ENCODE data around the gene EPM2AIP1. TPM values are rescaled to one million over a fixed set of nuclear protein-coding genes. Genes with fewer than 3 reads are reported as not detected.

The EPM2AIP1 gene
- total RNA-seq, 4 donors from 2014 or later: 9.9 to 18.4 (median 14.8) TPM

DNA sequence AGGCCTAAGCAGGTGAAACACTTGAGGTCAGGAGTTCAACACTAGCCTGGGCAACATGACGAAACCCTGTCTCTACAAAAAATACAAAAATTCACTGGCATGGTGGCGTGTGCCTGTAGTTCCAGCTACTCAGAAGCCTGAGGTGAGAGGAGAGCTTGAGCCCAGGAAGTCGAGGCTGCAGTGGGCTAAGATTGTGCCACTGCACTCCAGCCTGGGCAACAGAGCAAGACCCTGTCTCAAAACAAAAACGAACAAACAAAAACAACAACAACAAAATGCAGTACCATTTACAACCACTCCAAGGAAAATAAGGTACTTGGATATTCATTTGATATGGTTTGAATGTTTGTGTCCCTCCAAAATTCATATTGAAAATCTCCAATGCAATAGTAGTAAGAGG is 32.4 kb downstream of the EPM2AIP1 start:
- H3K36me3 ChIP-seq: no peaks in the 10 kb centered on the region
- no peak overlapping the region for H3K4me3 ChIP-seq
- 90% methylated on average over 4 of the region's 4 CpGs for WGBS, 2 donors
- peaks cover 0 to 4% (median 0%) of the 10 kb centered on the region in 4 donors for H3K4me1 ChIP-seq
- no peak for DNase-seq (ENCODE audit: low spot score in 2 of 2)
- no peaks in the 10 kb centered on the region for H3K27me3 ChIP-seq
- TF ChIP-seq, protein P1, sequence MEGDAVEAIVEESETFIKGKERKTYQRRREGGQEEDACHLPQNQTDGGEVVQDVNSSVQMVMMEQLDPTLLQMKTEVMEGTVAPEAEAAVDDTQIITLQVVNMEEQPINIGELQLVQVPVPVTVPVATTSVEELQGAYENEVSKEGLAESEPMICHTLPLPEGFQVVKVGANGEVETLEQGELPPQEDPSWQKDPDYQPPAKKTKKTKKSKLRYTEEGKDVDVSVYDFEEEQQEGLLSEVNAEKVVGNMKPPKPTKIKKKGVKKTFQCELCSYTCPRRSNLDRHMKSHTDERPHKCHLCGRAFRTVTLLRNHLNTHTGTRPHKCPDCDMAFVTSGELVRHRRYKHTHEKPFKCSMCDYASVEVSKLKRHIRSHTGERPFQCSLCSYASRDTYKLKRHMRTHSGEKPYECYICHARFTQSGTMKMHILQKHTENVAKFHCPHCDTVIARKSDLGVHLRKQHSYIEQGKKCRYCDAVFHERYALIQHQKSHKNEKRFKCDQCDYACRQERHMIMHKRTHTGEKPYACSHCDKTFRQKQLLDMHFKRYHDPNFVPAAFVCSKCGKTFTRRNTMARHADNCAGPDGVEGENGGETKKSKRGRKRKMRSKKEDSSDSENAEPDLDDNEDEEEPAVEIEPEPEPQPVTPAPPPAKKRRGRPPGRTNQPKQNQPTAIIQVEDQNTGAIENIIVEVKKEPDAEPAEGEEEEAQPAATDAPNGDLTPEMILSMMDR (IDR thresholded peaks at IDR 0.05): no peak
- TF ChIP-seq EP300 (IDR thresholded peaks at IDR 0.05) (no peak), POLR2A (IDR thresholded peaks at IDR 0.05) (no peak)
- no peaks in the 10 kb centered on the region for H3K9me3 ChIP-seq
- no peak overlapping the region for H3K27ac ChIP-seq

DNA sequence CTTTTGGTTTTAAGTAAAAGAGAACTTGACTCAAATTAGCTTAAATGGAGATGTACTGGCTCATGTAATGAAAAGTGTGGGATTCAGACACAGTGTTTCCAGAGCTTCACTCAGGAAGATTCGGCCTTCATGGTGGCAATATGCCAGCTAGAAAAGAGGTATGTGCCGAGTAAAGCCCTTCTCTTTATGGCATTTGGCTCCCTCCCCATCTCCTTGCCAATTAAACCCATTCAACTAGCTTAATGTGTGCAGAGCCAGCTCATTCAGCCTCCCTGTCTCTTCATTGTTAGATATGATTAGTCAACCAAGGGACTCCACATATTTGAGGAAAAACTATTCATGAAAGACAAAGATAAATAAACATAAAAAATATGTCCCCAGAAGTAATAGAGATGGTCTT is 33.1 kb downstream of the EPM2AIP1 start:
- no peak overlapping the region for H3K4me3 ChIP-seq
- H3K27me3 ChIP-seq: no peaks in the 10 kb centered on the region
- H3K27ac ChIP-seq: no peak overlapping the region
- DNase-seq (ENCODE audit: low spot score in 2 of 2): no peak
- TF ChIP-seq POLR2A (IDR thresholded peaks at IDR 0.05) (no peak), EP300 (IDR thresholded peaks at IDR 0.05) (no peak)
- TF ChIP-seq, protein P1 (IDR thresholded peaks at IDR 0.05): no peak
- 28 to 32% methylated on average over 2 of the region's 2 CpGs for WGBS, 2 donors
- peaks cover 0 to 4% (median 0%) of the 10 kb centered on the region in 4 donors for H3K4me1 ChIP-seq
- H3K36me3 ChIP-seq: no peaks in the 10 kb centered on the region
- no peaks in the 10 kb centered on the region for H3K9me3 ChIP-seq

DNA sequence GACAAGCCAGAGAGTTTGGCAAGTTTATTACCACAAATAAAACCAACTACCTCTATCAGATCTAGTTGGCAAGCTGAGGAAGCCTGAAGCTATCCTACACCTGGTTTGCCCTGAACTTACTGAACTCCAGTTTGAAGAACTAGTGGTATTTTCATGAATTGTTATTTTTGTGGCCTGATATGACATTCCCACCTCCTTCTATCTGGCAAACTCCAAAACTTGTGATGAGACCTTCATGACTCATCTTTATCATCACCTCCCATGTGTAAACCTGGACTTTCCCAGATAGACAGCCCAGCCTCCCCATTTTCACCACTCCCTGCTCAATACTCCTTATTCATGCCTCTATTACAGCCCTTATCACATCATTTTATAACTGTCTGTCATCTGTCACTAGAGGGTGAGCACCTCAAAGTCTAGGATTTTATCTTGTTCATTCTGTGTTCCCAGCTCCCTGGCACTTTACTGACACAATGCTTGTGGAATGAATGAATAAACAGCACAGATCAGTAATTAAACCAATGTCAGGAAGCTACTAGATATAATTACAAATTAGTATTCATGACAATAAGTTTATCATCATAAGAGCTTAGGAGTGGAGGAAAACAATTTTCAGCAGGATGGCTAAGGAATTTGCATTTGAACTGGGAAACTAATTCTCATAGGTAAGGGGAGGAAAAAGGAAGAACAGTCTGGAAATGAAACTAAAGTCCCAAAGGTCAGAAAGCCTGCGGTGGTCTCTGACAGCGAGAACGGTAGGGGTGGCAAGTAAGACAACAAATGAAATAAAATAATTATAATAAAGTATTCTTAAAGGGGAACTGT is 34.9 kb downstream of the EPM2AIP1 start:
- Histone ChIP-seq H3K36me3 (no peaks in the 10 kb centered on the region), H3K4me1 (peaks cover 0 to 4% (median 0%) of the 10 kb centered on the region in 4 donors), H3K4me3 (no peak overlapping the region), H3K27ac (no peak overlapping the region), H3K27me3 (no peaks in the 10 kb centered on the region), H3K9me3 (no peaks in the 10 kb centered on the region)
- no peak for TF ChIP-seq EP300 (IDR thresholded peaks at IDR 0.05)
- TF ChIP-seq, protein P1 (IDR thresholded peaks at IDR 0.05): no peak
- no peak for TF ChIP-seq POLR2A (IDR thresholded peaks at IDR 0.05)
- 37 to 47% methylated on average over 3 of the region's 3 CpGs for WGBS, 2 donors
- no peak for DNase-seq (ENCODE audit: low spot score in 2 of 2)

DNA sequence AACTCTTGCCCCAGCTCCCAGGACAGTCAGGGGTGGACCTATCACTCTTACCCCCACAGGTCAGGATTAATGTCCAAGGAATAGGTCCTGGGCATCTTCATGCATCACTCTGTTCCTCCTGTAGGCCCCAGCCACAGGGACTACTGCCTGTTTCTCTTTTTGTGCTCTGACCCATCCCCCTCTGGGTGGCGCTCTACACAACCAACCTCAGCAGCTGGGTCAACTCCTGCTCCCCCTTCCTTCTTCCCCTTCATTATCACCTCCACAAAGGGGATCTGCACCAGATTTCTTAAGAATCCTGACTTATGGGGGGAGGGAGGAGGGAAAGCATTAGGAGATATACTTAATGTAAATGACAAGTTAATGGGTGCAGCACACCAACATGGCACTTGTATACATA is 35.9 kb downstream of the EPM2AIP1 start:
- no peak overlapping the region for H3K27ac ChIP-seq
- H3K4me1 ChIP-seq: peaks cover 0 to 4% (median 0%) of the 10 kb centered on the region in 4 donors
- no peaks in the 10 kb centered on the region for H3K27me3 ChIP-seq
- H3K36me3 ChIP-seq: no peaks in the 10 kb centered on the region
- H3K9me3 ChIP-seq: no peaks in the 10 kb centered on the region
- H3K4me3 ChIP-seq: no peak overlapping the region
- DNase-seq (ENCODE audit: low spot score in 2 of 2): no peak
- 95 to 96% methylated on average over 1 of the region's 1 CpG for WGBS, 2 donors
- TF ChIP-seq EP300 (IDR thresholded peaks at IDR 0.05) (no peak), POLR2A (IDR thresholded peaks at IDR 0.05) (no peak)
- TF ChIP-seq, protein P1 (IDR thresholded peaks at IDR 0.05): no peak

DNA sequence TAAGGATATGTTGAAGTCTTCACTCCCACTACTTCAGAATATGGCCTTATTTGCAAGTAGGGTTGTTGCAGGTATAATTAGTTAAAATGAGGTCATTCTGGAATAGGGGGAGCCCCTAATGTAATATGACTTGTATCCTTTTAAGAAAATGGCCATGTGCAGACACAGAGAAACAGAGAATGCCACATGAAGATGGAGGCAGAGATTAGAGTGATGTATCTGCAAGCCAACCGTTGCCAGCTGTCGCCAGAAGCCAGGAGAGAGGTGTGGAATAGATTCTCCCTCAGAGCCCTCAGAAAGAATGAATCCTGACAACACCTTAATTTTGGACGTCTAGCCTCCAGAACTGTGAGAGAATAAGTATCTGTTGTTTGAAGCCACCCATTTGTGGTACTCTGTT is 36.8 kb downstream of the EPM2AIP1 start:
- no peak overlapping the region for H3K27ac ChIP-seq
- DNase-seq (ENCODE audit: low spot score in 2 of 2): no peak
- 84 to 86% methylated on average over 3 of the region's 3 CpGs for WGBS, 2 donors
- H3K36me3 ChIP-seq: no peaks in the 10 kb centered on the region
- H3K4me3 ChIP-seq: no peak overlapping the region
- no peaks in the 10 kb centered on the region for H3K9me3 ChIP-seq
- TF ChIP-seq EP300 (IDR thresholded peaks at IDR 0.05): no peak
- no peak for TF ChIP-seq POLR2A (IDR thresholded peaks at IDR 0.05)
- no peaks in the 10 kb centered on the region for H3K27me3 ChIP-seq
- H3K4me1 ChIP-seq: peaks cover 0 to 4% (median 0%) of the 10 kb centered on the region in 4 donors
